DMS153 treated with DMSO at 0.1 percent for 48 hours (cell line): ENCODE measurements around the gene STX1A.

ENCODE experiments used
- DNase-seq: peaks from one replicate; lab custom pipeline; 2025; ENCODE audit not compliant: unreplicated experiment; lab: John Stamatoyannopoulos, UW

Gene STX1A

GRCh38 chr7:73718905-73719805 lies at the start of gene STX1A:
STX1A (minus strand) TSS chr7:73719669; CDS start chr7:73719631, 38 bp downstream.
- DNase-seq = no peak

GRCh38 chr7:73768641-73769480 lies 49.4 kb upstream of the STX1A start:
- no peak for DNase-seq

- no peak for DNase-seq
These were observed 47.2 kb upstream of the STX1A start for GRCh38 chr7:73766556-73767229.

GRCh38 chr7:73762659-73762999 lies 43.2 kb upstream of the STX1A start:
- DNase-seq = no peak

- DNase-seq = no peak
These were observed 42.6 kb upstream of the STX1A start for GRCh38 chr7:73761854-73762658.

- no peak for DNase-seq
These were observed 39.2 kb upstream of the STX1A start for GRCh38 chr7:73758581-73759138.

- no peak for DNase-seq
These were observed 30.7 kb upstream of the STX1A start for GRCh38 chr7:73749931-73750776.

- DNase-seq = no peak
These were observed 26.9 kb upstream of the STX1A start for GRCh38 chr7:73746378-73746777.

GRCh38 chr7:73742753-73743641 lies 23.5 kb upstream of the STX1A start:
- DNase-seq = peak; percentile 91

GRCh38 chr7:73742338-73742752 lies 22.9 kb upstream of the STX1A start:
- DNase-seq = no peak

GRCh38 chr7:73741600-73741999 lies 22.1 kb upstream of the STX1A start:
- DNase-seq = peak; percentile 68

GRCh38 chr7:73740771-73741170 lies 21.3 kb upstream of the STX1A start:
- DNase-seq = no peak

GRCh38 chr7:73740212-73740611 lies 20.7 kb upstream of the STX1A start:
- DNase-seq = no peak

GRCh38 chr7:73739387-73739767 lies 19.9 kb upstream of the STX1A start:
- no peak for DNase-seq

GRCh38 chr7:73738612-73739386 lies 19.3 kb upstream of the STX1A start, which contains the start of gene ABHD11:
ABHD11 (minus strand) TSS chr7:73738802; CDS start chr7:73738770, 32 bp downstream.
- peak; percentile 98 for DNase-seq

GRCh38 chr7:73738220-73738611 lies 18.7 kb upstream of the STX1A start:
- DNase-seq = no peak

GRCh38 chr7:73737491-73738219 lies 18.2 kb upstream of the STX1A start:
- DNase-seq = no peak
